H9 (cell line): ENCODE data around the gene BMPER. TPM values are rescaled to one million over a fixed set of nuclear protein-coding genes. Genes with fewer than 3 reads are reported as not detected.

Source experiments
- DNase-seq: peaks from one replicate; pipeline ENCODE4 v3.0.0-alpha.2; 2017
- H2AFZ ChIP-seq: one replicate; pipeline ENCODE4 v1.6.1; 2013; ENCODE audit warnings: mild to moderate bottlenecking, low read length, control low read depth, moderate library complexity
- H2AK5ac ChIP-seq: 2 replicates; pipeline ENCODE4 v1.6.1; 2013; ENCODE audit warnings: low read length, control low read depth, mixed read lengths; ENCODE audit not compliant: insufficient read length
- H2BK120ac ChIP-seq: one replicate; pipeline ENCODE4 v1.6.1; 2013; ENCODE audit warnings: low read depth, mild to moderate bottlenecking, low read length, control low read depth, inconsistent platforms; ENCODE audit not compliant: poor library complexity, severe bottlenecking
- H2BK12ac ChIP-seq: 2 replicates; pipeline ENCODE4 v1.6.1; 2013; ENCODE audit warnings: low read length, control low read depth, mixed read lengths, low read depth; ENCODE audit not compliant: insufficient read length
- H2BK15ac ChIP-seq: 2 replicates; pipeline ENCODE4 v1.6.1; 2013; ENCODE audit warnings: low read depth, low read length, control low read depth
- H2BK20ac ChIP-seq: one replicate; pipeline ENCODE4 v1.6.1; 2013; ENCODE audit warnings: low read depth, mild to moderate bottlenecking, low read length, control low read depth, inconsistent platforms; ENCODE audit not compliant: poor library complexity, severe bottlenecking
- H2BK5ac ChIP-seq: 2 replicates; pipeline ENCODE4 v1.6.1; 2013; ENCODE audit warnings: low read length, control low read depth, mixed read lengths; ENCODE audit not compliant: insufficient read length
- H3K14ac ChIP-seq: 2 replicates; pipeline ENCODE4 v1.6.1; 2013; ENCODE audit warnings: low read length, control low read depth; ENCODE audit not compliant: insufficient read depth
- H3K18ac ChIP-seq: 2 replicates; pipeline ENCODE4 v1.6.1; 2013; ENCODE audit warnings: low read depth, mild to moderate bottlenecking, mixed read lengths, low read length, control low read depth; ENCODE audit not compliant: insufficient read length
- H3K23ac ChIP-seq: 2 replicates; pipeline ENCODE4 v1.6.1; 2013; ENCODE audit warnings: low read length, control low read depth, mixed read lengths, low read depth; ENCODE audit not compliant: insufficient read length
- H3K23me2 ChIP-seq: 2 replicates; pipeline ENCODE4 v1.6.1; 2013; ENCODE audit warnings: low read depth, mild to moderate bottlenecking, mixed read lengths, low read length, control low read depth; ENCODE audit not compliant: insufficient read length, poor library complexity, severe bottlenecking
- H3K27ac ChIP-seq: 2 replicates; pipeline ENCODE4 v1.5.1; 2013; ENCODE audit warnings: low read length, control low read depth, mixed read lengths, low read depth; ENCODE audit not compliant: insufficient read length
- H3K27me3 ChIP-seq: 2 replicates; pipeline ENCODE4 v1.6.1; 2013; ENCODE audit warnings: low read length, control low read depth, inconsistent platforms; ENCODE audit not compliant: insufficient read depth
- H3K4ac ChIP-seq: 2 replicates; pipeline ENCODE4 v1.6.1; 2013; ENCODE audit warnings: low read depth, mild to moderate bottlenecking, control low read depth, inconsistent platforms, low read length, moderate library complexity
- H3K4me1 ChIP-seq: 2 replicates; pipeline ENCODE4 v1.6.1; 2013; ENCODE audit warnings: low read length, control low read depth, inconsistent platforms; ENCODE audit not compliant: insufficient read depth
- H3K4me2 ChIP-seq: 2 replicates; pipeline ENCODE4 v1.6.1; 2013; ENCODE audit warnings: low read length, control low read depth, mixed read lengths; ENCODE audit not compliant: insufficient read length, insufficient read depth
- H3K56ac ChIP-seq: 2 replicates; pipeline ENCODE4 v1.6.1; 2013; ENCODE audit warnings: low read depth, mild to moderate bottlenecking, mixed read lengths, low read length, control low read depth; ENCODE audit not compliant: insufficient read length
- H3K79me1 ChIP-seq: 2 replicates; pipeline ENCODE4 v1.6.1; 2013; ENCODE audit warnings: low read depth, mild to moderate bottlenecking, moderate library complexity, low read length, control low read depth, inconsistent platforms; ENCODE audit not compliant: insufficient read depth, poor library complexity, severe bottlenecking
- H3K79me2 ChIP-seq: 2 replicates; pipeline ENCODE4 v1.6.1; 2013; ENCODE audit warnings: low read length, control low read depth, inconsistent platforms; ENCODE audit not compliant: insufficient read depth
- H3K9ac ChIP-seq: 2 replicates; pipeline ENCODE4 v1.6.1; 2013; ENCODE audit warnings: low read length, control low read depth, mixed read lengths; ENCODE audit not compliant: insufficient read length; ENCODE audit errors: extremely low read depth
- H3K9me3 ChIP-seq: one replicate; pipeline ENCODE4 v1.6.1; 2013; ENCODE audit warnings: low read depth, low read length, inconsistent platforms; ENCODE audit not compliant: control insufficient read depth
- H3T11ph ChIP-seq: one replicate; pipeline ENCODE4 v1.6.1; 2013; ENCODE audit warnings: mild to moderate bottlenecking, low read length, control low read depth, inconsistent platforms
- H4K20me1 ChIP-seq: one replicate; pipeline ENCODE4 v1.6.1; 2013; ENCODE audit not compliant: control insufficient read depth, insufficient read length, insufficient read depth
- H4K5ac ChIP-seq: 2 replicates; pipeline ENCODE4 v1.6.1; 2013; ENCODE audit warnings: low read depth, mild to moderate bottlenecking, mixed read lengths, low read length, control low read depth; ENCODE audit not compliant: insufficient read length
- H4K8ac ChIP-seq: replicated peaks from 2 replicates; pipeline ENCODE4 v1.6.1; 2013; ENCODE audit warnings: low read length, control low read depth, mixed read lengths, low read depth; ENCODE audit not compliant: insufficient read length
- H4K91ac ChIP-seq: 2 replicates; pipeline ENCODE4 v1.6.1; 2013; ENCODE audit warnings: low read depth, mild to moderate bottlenecking, moderate library complexity, mixed read lengths, low read length, control low read depth; ENCODE audit not compliant: insufficient read length
- H3K27ac Mint-ChIP-seq, 3 experiments: 2 replicates in 2 of 3; 3 replicates in 1 of 3; pipeline ENCODE4 v1.8.0; 2020 to 2021; ENCODE audit warnings: mixed read lengths in 3 of 3, mild to moderate bottlenecking in 1 of 3, moderate library complexity in 1 of 3
- H3K27me3 Mint-ChIP-seq: 2 replicates; pipeline ENCODE4 v1.8.0; 2021; ENCODE audit warnings: low read depth, mild to moderate bottlenecking, moderate library complexity, mixed read lengths
- H3K36me3 Mint-ChIP-seq, 3 experiments: 2 replicates in 2 of 3; 3 replicates in 1 of 3; pipeline ENCODE4 v1.8.0; 2020 to 2021; ENCODE audit warnings: low read depth in 3 of 3, mixed read lengths in 3 of 3; ENCODE audit not compliant: insufficient read depth in 1 of 3
- H3K4me1 Mint-ChIP-seq, 2 experiments: 2 replicates each; pipeline ENCODE4 v1.8.0; 2020; ENCODE audit warnings: mixed read lengths in 2 of 2
- H3K4me3 Mint-ChIP-seq, 2 experiments: 2 replicates in 1 of 2; 3 replicates in 1 of 2; pipeline ENCODE4 v1.8.0; 2020 to 2021; ENCODE audit warnings: mild to moderate bottlenecking in 2 of 2, mixed read lengths in 2 of 2, moderate library complexity in 1 of 2
- H3K9me3 Mint-ChIP-seq, 2 experiments: 2 replicates in 1 of 2; 3 replicates in 1 of 2; pipeline ENCODE4 v1.8.0; 2020; ENCODE audit warnings: mild to moderate bottlenecking in 2 of 2, mixed read lengths in 2 of 2, moderate library complexity in 1 of 2
- WGBS: extraction: QIAGEN DNeasy Blood & Tissue Kit; methylation state at CpG from one replicate; pipeline ENCODE4 v1.1.7; 2013; ENCODE audit warnings: missing lambda C conversion rate, low lambda C conversion rate, mixed read lengths; ENCODE audit not compliant: insufficient read length; ENCODE audit errors: extremely low coverage; 5-methylcytosine and 5-hydroxymethylcytosine counted together
- total RNA-seq: library from RNA; stranded (reverse); gene quantifications from 2 replicates; pipeline ENCODE4 v1.2.1, GENCODE V29; 2021
- TF ChIP-seq, protein P1 (sequence below): fragments of 200-600 bp; sonication (generic); conservative IDR thresholded peaks from 3 replicates; pipeline ENCODE4 v1.8.0; 2021; ENCODE audit warnings: antibody characterized with exemption, mild to moderate bottlenecking

BMPER gene
- total RNA-seq, 1 experiment from 2014 or later, result 0.20 TPM

DNA sequence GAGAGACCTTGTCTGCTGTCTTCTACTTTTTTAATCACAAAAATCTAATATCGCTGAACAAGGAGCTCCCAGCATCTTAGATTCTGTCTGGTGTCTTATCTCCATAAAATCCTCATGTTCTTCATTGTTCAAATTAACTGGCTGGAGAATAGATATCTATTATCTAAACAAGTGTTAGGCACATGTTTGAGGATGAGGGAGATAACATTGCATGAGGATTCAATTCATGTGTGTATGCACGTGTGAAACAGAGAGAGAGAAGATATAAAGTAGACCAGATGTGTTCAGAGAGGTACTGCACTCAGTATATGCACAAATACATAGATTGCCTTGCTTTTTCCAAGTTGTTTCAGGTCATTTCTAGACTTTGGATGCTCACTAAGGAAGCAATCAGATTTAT lies 5.4 kb downstream of the BMPER start:
- Histone ChIP-seq H3K23ac (no peak overlapping the region), H3K23me2 (peaks cover under 1% of the 10 kb centered on the region), H3K27ac (no peak overlapping the region), H3K9me3 (no peaks in the 10 kb centered on the region), H4K20me1 (no peaks in the 10 kb centered on the region), H3T11ph (no peak overlapping the region), H2BK5ac (no peak overlapping the region), H3K27me3 (peaks cover 4% of the 10 kb centered on the region; the same call in 1 of the 2 replicates), H3K4ac (no peak overlapping the region), H3K14ac (no peak overlapping the region), H3K56ac (no peak overlapping the region), H4K8ac (no peak overlapping the region), H3K4me2 (no peak overlapping the region), H4K91ac (no peak overlapping the region), H2BK20ac (no peak overlapping the region), H3K18ac (no peak overlapping the region), H3K79me1 (no peaks in the 10 kb centered on the region), H2BK12ac (no peak overlapping the region), H4K5ac (no peak overlapping the region), H2BK120ac (no peak overlapping the region), H3K4me1 (no peaks in the 10 kb centered on the region), H3K79me2 (no peaks in the 10 kb centered on the region), H2BK15ac (no peak overlapping the region), H2AFZ (no peak overlapping the region), H3K9ac (no peak overlapping the region), H2AK5ac (no peak overlapping the region)
- Mint-ChIP-seq H3K36me3 (no peaks in the 10 kb centered on the region), H3K27ac (no peak overlapping the region), H3K4me3 (no peak overlapping the region), H3K27me3 (peaks cover 50% of the 10 kb centered on the region), H3K9me3 (no peaks in the 10 kb centered on the region), H3K4me1 (peaks cover 0 to 3% of the 10 kb centered on the region in 2 experiments; a peak in 1 of 4 replicates)
- no CpG with 5 or more reads among the region's 2 CpGs for WGBS
- TF ChIP-seq, protein P1, sequence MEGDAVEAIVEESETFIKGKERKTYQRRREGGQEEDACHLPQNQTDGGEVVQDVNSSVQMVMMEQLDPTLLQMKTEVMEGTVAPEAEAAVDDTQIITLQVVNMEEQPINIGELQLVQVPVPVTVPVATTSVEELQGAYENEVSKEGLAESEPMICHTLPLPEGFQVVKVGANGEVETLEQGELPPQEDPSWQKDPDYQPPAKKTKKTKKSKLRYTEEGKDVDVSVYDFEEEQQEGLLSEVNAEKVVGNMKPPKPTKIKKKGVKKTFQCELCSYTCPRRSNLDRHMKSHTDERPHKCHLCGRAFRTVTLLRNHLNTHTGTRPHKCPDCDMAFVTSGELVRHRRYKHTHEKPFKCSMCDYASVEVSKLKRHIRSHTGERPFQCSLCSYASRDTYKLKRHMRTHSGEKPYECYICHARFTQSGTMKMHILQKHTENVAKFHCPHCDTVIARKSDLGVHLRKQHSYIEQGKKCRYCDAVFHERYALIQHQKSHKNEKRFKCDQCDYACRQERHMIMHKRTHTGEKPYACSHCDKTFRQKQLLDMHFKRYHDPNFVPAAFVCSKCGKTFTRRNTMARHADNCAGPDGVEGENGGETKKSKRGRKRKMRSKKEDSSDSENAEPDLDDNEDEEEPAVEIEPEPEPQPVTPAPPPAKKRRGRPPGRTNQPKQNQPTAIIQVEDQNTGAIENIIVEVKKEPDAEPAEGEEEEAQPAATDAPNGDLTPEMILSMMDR, result no peak
- no peak for DNase-seq
